ENCODE measurements around the gene IPO13.

DNA sequence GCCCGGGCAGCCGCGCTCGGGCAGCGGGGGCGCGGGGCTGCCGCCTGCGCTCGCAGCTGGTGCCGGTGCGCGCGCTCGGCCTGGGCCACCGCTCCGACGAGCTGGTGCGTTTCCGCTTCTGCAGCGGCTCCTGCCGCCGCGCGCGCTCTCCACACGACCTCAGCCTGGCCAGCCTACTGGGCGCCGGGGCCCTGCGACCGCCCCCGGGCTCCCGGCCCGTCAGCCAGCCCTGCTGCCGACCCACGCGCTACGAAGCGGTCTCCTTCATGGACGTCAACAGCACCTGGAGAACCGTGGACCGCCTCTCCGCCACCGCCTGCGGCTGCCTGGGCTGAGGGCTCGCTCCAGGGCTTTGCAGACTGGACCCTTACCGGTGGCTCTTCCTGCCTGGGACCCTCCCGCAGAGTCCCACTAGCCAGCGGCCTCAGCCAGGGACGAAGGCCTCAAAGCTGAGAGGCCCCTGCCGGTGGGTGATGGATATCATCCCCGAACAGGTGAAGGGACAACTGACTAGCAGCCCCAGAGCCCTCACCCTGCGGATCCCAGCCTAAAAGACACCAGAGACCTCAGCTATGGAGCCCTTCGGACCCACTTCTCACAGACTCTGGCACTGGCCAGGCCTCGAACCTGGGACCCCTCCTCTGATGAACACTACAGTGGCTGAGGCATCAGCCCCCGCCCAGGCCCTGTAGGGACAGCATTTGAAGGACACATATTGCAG is 10.2 kb upstream of the IPO13 start:
- TF ChIP-seq, protein P1, sequence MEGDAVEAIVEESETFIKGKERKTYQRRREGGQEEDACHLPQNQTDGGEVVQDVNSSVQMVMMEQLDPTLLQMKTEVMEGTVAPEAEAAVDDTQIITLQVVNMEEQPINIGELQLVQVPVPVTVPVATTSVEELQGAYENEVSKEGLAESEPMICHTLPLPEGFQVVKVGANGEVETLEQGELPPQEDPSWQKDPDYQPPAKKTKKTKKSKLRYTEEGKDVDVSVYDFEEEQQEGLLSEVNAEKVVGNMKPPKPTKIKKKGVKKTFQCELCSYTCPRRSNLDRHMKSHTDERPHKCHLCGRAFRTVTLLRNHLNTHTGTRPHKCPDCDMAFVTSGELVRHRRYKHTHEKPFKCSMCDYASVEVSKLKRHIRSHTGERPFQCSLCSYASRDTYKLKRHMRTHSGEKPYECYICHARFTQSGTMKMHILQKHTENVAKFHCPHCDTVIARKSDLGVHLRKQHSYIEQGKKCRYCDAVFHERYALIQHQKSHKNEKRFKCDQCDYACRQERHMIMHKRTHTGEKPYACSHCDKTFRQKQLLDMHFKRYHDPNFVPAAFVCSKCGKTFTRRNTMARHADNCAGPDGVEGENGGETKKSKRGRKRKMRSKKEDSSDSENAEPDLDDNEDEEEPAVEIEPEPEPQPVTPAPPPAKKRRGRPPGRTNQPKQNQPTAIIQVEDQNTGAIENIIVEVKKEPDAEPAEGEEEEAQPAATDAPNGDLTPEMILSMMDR (conservative IDR thresholded peaks at IDR 0.05 in 1 of 2, IDR thresholded peaks at IDR 0.05 in 1 of 2; ENCODE audit: extremely low read depth in 1 of 2, insufficient read depth in 1 of 2, low read depth in 1 of 2, low read length in 2 of 2), result peak; percentile 22 to 32
- TF ChIP-seq EZH2 (IDR thresholded peaks at IDR 0.05; ENCODE audit: borderline replicate concordance, low read length), result no peak
